NCI-H2196 (cell line): ENCODE results near the gene CFAP100.

ENCODE experiments used
- DNase-seq: peaks from one replicate; lab custom pipeline; 2025; ENCODE audit not compliant: unreplicated experiment; lab: John Stamatoyannopoulos, UW

The CFAP100 gene

GRCh38 chr3:126475413-126476114, 80.9 kb downstream of the CFAP100 start, which contains the start of gene ZXDC:
ZXDC (minus strand) TSS chr3:126475891; CDS start chr3:126475865, 26 bp downstream.
- peak; percentile 99 for DNase-seq

DNA sequence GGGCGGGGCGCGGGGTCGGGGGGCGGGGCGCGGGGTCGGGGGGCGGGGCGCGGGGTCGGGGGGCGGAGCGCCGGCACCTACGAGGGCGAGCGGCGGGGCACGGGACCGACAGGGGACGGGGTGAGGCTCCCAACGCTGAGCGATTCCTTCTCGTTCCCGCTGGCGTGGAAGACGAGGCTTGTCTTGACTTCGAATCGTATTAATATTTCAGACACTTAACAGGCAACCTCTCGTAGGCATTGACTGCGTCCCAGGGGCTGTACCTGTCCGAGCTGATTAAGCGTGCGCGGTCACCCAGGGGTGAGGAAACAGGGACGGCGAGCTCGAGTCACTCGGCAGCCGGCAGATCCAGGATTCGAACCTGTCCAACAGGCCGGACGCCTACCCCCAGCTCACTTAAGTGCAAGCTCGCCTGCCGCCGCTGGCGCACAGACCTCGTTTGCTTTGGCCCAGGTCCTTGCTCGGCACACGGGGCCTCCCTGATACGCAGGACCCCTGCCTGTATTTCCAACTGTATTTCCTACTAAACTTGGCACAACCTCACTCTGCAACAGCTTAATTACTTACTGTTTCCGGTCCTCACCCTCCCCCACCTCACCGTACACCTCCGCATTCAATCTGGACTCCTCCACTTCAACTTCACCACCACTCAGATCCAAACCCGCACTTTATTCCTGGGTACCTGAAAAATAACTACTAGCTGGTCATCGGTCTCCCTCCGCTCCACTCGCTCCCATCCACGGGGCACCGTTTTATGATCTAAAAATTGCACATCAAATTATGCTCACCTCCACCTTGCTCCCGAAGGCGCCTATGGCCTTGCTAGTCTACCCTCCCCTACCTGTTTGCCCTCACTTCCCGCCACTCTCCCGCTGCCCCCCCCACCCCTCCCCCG, 81.7 kb downstream of the CFAP100 start:
- peak; percentile 89 for DNase-seq

- no peak for DNase-seq
These were observed 82.3 kb downstream of the CFAP100 start for GRCh38 chr3:126477061-126477380.

DNA sequence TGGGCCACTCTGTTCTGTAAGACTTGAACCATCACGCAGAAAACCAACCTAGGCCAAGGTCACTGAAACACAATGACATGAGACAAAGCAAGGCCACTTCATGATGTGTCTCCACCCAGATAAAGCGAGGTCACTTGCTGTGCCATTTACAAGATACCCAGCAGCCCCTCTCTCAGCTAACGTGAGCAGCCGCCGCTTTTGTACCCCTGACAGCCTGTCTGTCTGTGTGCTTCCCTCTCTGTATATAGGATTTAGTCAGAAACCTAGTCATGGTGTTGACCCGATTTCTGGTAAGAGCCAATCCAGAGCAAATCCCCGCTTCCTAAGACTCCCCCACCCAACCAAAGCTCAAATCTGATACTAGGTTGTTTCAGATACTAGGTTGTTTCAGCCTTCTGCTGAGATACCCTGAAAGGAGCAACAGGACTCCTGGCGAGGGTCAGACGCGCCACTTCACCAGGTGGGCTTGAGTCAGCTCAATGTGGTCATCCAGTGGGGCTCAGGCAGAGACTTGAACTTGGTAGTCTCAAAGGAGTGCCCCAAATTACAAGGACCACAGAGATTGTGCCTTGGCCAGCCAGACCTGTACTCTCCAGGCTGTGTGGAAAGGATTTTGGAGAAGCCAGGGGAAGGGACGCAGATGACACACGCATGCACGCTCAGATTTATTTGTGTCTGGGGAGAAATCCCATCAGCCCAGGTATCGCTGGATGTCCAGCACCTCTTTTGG, 84.0 kb downstream of the CFAP100 start:
- no peak for DNase-seq

- no peak for DNase-seq
These were observed 84.9 kb downstream of the CFAP100 start for GRCh38 chr3:126479642-126480041.

DNA sequence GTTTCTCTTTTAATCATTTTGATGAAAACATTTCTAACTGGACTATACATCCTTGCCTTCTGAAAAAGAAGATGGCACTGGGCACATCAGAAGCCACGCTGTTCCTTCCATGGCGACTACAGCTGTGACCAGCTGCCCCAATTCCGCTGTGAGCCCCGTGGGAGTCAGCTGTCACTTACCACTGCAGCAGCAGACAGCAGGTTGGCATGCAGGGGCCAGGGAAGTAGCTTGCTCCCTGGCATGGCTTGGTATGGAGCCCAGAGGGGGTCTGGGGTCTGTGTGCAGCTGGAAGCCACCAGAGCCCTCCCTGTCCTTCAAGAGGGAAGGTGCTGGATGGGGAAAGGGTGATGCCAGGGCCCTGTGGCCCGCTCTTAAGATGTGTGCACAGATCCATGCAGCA, 85.5 kb downstream of the CFAP100 start:
- no peak for DNase-seq

DNA sequence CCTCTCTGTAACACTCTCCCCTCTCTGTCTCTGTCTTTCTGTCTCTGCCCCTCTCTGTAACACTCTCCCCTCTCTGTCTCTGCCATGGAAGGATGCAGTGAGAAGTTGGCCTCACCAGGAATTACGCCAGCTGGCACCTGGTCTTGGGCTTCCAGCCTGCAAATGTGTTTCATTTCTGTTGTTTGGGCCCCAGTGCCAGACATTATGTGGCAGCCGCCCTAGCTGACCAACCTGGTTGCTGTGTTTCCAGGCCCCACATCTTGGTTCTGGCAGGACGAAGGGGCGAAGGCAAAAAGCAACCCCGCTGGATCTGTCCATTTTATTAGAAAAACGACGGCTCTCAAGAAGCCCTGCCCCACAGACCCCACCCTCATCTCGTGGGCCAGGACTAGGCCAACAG, 86.2 kb downstream of the CFAP100 start:
- no peak for DNase-seq

DNA sequence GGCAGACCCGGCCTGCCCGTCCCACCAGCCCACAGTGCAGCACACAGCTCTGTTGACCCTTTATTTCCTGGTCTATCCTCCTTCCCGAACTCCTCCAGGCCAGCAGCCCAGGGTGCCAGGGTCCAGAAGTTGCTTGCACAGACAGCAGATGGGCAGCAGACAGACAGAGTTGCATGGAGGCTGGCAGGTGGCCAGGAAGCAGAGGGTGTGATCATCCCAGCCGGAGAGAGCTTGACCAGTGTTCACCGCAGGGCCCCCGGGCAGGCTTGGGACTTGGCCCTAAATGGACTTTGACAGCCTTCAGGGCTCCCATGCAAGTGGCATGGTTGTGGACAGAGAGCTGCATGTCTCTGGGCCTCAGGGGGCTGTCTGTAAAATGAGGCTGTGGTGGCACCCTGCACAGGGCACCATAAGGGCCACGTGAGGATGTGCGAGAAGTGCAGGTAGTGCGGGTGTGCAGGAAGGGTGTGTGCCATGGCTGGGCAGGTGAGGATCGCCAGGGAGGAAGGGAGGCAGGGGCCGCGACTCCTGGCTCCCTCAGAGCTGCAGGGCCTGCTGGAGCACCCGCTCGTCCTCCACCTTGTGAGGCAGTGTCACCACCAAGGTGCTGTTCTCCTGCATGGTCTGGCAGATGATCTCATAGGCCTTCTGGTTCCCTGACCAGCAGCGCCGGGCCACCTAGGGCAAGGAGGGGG, 87.2 kb downstream of the CFAP100 start:
- no peak for DNase-seq

DNA sequence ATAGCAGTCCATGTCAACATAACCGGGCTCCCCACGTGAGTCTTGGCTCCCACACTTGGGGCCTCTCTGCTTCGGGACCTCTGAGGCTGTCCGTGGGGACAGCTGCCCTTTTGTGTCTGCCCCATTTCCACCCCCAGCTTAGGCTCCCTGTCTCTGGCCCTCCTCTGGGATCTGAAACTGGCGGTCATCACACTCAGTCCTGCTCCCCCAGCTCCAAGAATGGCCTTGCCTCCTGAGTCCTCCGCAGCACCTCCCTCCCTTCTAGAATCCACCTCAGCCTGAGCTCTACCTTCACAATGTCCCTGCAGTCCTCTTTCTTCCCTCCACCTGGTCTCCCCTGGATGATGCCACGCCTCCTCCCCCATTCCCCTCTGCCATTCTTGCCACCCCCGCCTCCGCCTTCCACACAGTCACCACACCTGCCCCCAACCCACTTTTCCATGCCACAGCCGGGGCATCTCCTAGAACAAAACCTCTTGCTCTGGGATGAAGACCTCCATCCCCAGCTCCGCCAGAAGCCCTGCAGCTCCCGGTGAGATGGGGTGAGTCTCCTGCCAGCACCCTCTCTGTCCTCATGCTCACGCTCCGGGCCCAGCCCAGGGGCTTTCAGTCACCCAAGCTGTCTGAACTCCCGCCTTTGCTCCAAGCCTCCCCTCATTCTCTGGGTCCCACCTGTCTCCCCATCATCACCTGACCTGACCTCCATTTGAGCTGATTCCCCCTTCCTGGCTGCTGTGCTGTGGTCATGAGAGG, 88.0 kb downstream of the CFAP100 start:
- DNase-seq = no peak

DNA sequence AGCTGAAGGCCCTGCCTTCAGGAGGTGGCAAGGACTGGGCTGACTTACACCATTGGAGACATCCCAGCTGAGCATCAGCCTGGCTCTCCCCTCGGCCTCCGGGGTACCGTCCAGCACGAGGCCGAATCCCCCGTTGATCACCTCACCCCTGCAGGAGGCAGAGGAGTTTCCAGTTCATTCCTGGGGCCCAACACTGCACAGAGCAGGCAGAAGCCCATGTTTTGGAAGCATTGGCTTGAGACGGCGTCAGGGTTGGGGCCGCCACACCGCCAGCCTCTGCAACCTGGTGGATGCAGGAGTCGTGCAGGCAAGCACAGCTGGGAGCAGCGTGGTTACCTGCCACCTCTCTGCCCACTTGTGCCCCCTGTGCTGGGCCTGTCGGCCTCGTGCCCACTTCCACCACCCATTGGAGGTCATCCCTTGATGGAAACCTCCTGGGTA, 88.6 kb downstream of the CFAP100 start:
- no peak for DNase-seq

GRCh38 chr3:126484148-126484547, 89.4 kb downstream of the CFAP100 start:
- DNase-seq = no peak

DNA sequence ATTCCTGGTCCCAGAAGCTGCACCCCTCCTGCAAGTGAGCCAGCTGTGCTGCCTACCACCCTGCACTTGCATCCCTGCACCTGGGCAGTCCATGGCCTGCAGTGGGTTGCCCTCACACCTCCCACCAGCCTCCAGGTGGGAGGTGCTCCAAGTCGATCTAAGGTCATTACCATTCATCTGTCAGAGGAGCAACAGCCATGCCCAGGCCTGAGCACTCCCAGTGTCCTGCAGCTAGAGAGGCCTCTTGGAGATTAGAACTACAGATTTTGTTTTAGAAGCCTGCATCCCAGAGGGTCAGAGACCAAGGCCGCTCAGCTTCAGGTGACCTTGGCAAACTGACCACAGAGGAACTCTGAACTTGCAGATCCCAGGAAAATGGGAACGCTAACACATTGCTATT, 90.0 kb downstream of the CFAP100 start:
- no peak for DNase-seq

DNA sequence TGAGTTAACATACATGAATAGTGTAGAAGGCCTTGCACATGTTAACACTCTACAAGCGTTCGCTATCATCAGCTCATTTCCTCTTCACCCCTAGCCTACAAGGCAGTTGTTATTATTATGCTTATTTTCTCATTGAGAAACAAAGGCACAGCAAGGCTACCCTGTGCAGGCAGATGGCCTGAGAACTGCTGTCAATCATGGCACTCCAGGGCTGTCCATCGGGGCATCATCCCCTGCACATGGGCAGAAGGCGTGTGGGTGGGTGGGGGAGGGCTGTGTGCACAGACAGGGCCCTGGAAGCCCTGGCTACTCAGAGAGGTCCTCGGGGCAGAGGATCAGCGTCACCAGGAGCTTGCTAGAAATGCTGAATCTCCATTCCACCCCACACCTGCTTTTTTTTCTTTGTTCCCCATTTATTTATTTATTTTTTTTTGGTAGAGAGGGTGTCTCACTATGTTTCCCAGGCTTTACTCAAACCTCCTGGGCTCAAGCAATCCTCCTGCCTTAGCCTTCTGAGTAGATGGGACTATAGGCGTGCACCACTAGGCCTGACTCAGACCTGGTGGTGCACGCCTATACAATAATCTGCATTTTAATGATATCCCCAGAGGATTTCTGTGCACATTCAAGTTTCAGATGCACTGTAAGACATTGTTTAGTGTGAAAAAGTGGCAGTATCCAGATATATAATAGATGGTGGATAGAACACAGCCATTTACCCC, 90.6 kb downstream of the CFAP100 start:
- no peak for DNase-seq

- no peak for DNase-seq
These were observed 91.2 kb downstream of the CFAP100 start for GRCh38 chr3:126485956-126486355.
